Gastrocnemius medialis (tissue), 4 donors: ENCODE results near the gene FRMD5. TPM values are rescaled to one million over a fixed set of nuclear protein-coding genes. Genes with fewer than 3 reads are reported as not detected.

Experiments used
- ATAC-seq, 2 donors: fragments of 150-250 bp; one replicate each; pipeline ENCODE4 v1.9.1; 2016
- DNase-seq, 2 donors: peaks; one replicate each; pipeline ENCODE4 v3.0.0-alpha.2; 2019
- H3K27ac ChIP-seq, 4 donors: fragments of 200-600 bp; sonication (generic); 1 replicate in 1 of 4; 2 replicates in 3 of 4; pipeline ENCODE4 v1.5.1; 2016 to 2018; ENCODE audit warnings: mild to moderate bottlenecking in 2 of 4, moderate library complexity in 1 of 4
- H3K27me3 ChIP-seq, 3 donors: fragments of 200-600 bp; sonication (generic) in 2 of 3; 1 replicate in 1 of 3; 2 replicates in 2 of 3; pipeline versions ENCODE4 v1.5.1 to v1.6.0; 2016 to 2019; ENCODE audit warnings: mild to moderate bottlenecking in 1 of 3, moderate library complexity in 1 of 3
- H3K36me3 ChIP-seq, 2 donors: fragments of 200-600 bp; sonication (generic) in 1 of 2; one replicate each; pipeline ENCODE4 v1.5.1; 2017 to 2018
- H3K4me1 ChIP-seq, 2 donors: fragments of 200-600 bp; sonication (generic) in 1 of 2; one replicate each; pipeline ENCODE4 v1.5.1; 2016 to 2017; ENCODE audit warnings: mild to moderate bottlenecking in 2 of 2
- H3K4me3 ChIP-seq, 4 donors: fragments of 200-600 bp; sonication (generic) in 3 of 4; 1 replicate in 1 of 4; 2 replicates in 3 of 4; pipeline ENCODE4 v1.5.1; 2016 to 2019; ENCODE audit warnings: mild to moderate bottlenecking in 2 of 4
- H3K9me3 ChIP-seq, 3 donors: fragments of 200-600 bp; sonication (generic) in 2 of 3; 1 replicate in 1 of 3; 2 replicates in 2 of 3; pipeline ENCODE4 v1.5.1; 2016 to 2019
- CTCF ChIP-seq, 5 experiments: fragments of 450-650 bp in 3 of 5; fragments of 200-600 bp in 2 of 5; sonication (generic) in 2 of 5; IDR thresholded peaks in 4 of 5; conservative IDR thresholded peaks in 1 of 5; 1 replicate in 4 of 5; 2 replicates in 1 of 5; pipeline ENCODE4 v1.5.1; 2016 to 2019; ENCODE audit warnings: antibody characterized with exemption in 5 of 5, mild to moderate bottlenecking in 3 of 5, moderate library complexity in 3 of 5
- POLR2A ChIP-seq, 2 donors: fragments of 450-650 bp; IDR thresholded peaks; one replicate each; pipeline ENCODE4 v1.6.1; 2017; ENCODE audit warnings: antibody characterized with exemption in 2 of 2, mild to moderate bottlenecking in 2 of 2, moderate library complexity in 2 of 2
- in situ Hi-C, 4 donors: fragments of 200-750 bp; cut with MboI; loops; one replicate each; pipeline versions ENCODE4 v1.15.0 to v1.8.0; 2017; ENCODE audit warnings: low sequenced_read_pairs in 4 of 4
- intact Hi-C: fragments of 100-400 bp; cut with DNase I; formaldehyde crosslinking; loops from one replicate; pipeline ENCODE4 v1.15.1; 2023; ENCODE audit warnings: low total_unique reads
- total RNA-seq, 4 donors: library from RNA; depleted of rRNA; stranded (reverse); fragments of >200 nt; gene quantifications; one replicate each; pipeline versions ENCODE4 v1.1.0 to v1.2.3, GENCODE V29; 2016

Gene FRMD5
- total RNA-seq, 4 donors from 2014 or later, result 0.04 TPM; not detected in 3

GRCh38 chr15:44145495-44145894 is 49.6 kb downstream of the FRMD5 start:
- H3K4me3 ChIP-seq, result no peak overlapping the region
- no peak for ATAC-seq
- H3K36me3 ChIP-seq, result no peaks in the 10 kb centered on the region
- no peak for DNase-seq
- intact Hi-C loops (no loop called here), in situ Hi-C loops (no loop called here)
- H3K27ac ChIP-seq, result no peak overlapping the region
- H3K9me3 ChIP-seq, result no peaks in the 10 kb centered on the region
- H3K4me1 ChIP-seq, result no peaks in the 10 kb centered on the region
- TF ChIP-seq POLR2A (IDR thresholded peaks at IDR 0.05) (no peak), CTCF (IDR thresholded peaks at IDR 0.05 in 4 of 5, conservative IDR thresholded peaks at IDR 0.05 in 1 of 5) (no peak)
- no peaks in the 10 kb centered on the region for H3K27me3 ChIP-seq

- in situ Hi-C loops, result no loop called here
- no peaks in the 10 kb centered on the region for H3K36me3 ChIP-seq
- H3K27ac ChIP-seq, result no peak overlapping the region
- no peaks in the 10 kb centered on the region for H3K4me1 ChIP-seq
- no peak overlapping the region for H3K4me3 ChIP-seq
- no peak for TF ChIP-seq POLR2A (IDR thresholded peaks at IDR 0.05)
- TF ChIP-seq CTCF (IDR thresholded peaks at IDR 0.05 in 4 of 5, conservative IDR thresholded peaks at IDR 0.05 in 1 of 5), result no peak
- H3K9me3 ChIP-seq, result no peaks in the 10 kb centered on the region
- DNase-seq (no peak), ATAC-seq (no peak)
- intact Hi-C loops, result no loop called here
- H3K27me3 ChIP-seq, result no peaks in the 10 kb centered on the region
Measured at GRCh38 chr15:44144992-44145391, 50.1 kb downstream of the FRMD5 start.

DNA sequence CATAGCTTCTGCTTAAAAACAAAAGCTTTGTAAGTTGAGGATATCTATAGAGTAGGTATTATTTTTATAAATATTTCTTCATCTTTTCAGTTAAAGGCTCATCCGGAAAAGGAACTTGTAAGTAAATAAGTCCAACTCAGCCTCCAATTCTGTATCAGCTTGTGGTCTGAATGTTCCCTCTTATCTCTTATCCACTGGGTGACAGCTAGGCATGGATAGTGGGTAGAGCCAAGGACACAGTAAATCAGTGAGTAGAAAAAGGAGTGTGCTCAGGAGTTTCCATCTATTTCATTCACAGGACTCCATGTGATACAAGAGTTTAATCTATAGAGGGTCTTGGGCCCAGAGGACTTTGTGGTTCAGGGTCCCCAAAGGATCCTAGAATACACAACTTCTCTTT is 50.9 kb downstream of the FRMD5 start:
- H3K27ac ChIP-seq, result no peak overlapping the region
- H3K27me3 ChIP-seq, result no peaks in the 10 kb centered on the region
- TF ChIP-seq POLR2A (IDR thresholded peaks at IDR 0.05) (no peak), CTCF (IDR thresholded peaks at IDR 0.05 in 4 of 5, conservative IDR thresholded peaks at IDR 0.05 in 1 of 5) (no peak)
- intact Hi-C loops (no loop called here), in situ Hi-C loops (no loop called here)
- no peaks in the 10 kb centered on the region for H3K4me1 ChIP-seq
- no peak for DNase-seq
- no peaks in the 10 kb centered on the region for H3K9me3 ChIP-seq
- ATAC-seq, result no peak
- H3K36me3 ChIP-seq, result no peaks in the 10 kb centered on the region
- H3K4me3 ChIP-seq, result no peak overlapping the region

GRCh38 chr15:44137750-44138149 is 57.3 kb downstream of the FRMD5 start:
- Histone ChIP-seq H3K36me3 (no peaks in the 10 kb centered on the region), H3K27ac (no peak overlapping the region), H3K9me3 (no peaks in the 10 kb centered on the region), H3K4me3 (no peak overlapping the region), H3K27me3 (no peaks in the 10 kb centered on the region), H3K4me1 (no peaks in the 10 kb centered on the region)
- intact Hi-C loops, result loop anchor here (10.0 kb wide), 1 partner anchor 63 kb away; no protein-coding TSS in a partner anchor
- DNase-seq (no peak), ATAC-seq (no peak)
- TF ChIP-seq POLR2A (IDR thresholded peaks at IDR 0.05) (no peak), CTCF (IDR thresholded peaks at IDR 0.05 in 4 of 5, conservative IDR thresholded peaks at IDR 0.05 in 1 of 5) (no peak)
- in situ Hi-C loops, result no loop called here

- no peaks in the 10 kb centered on the region for H3K9me3 ChIP-seq
- in situ Hi-C loops, result no loop called here
- H3K27me3 ChIP-seq, result no peaks in the 10 kb centered on the region
- intact Hi-C loops, result loop anchor here (10.0 kb wide), 1 partner anchor 62 kb away; no protein-coding TSS in a partner anchor
- no peak for ATAC-seq
- H3K4me1 ChIP-seq, result no peaks in the 10 kb centered on the region
- no peak for DNase-seq
- H3K27ac ChIP-seq, result no peak overlapping the region
- no peaks in the 10 kb centered on the region for H3K36me3 ChIP-seq
- no peak overlapping the region for H3K4me3 ChIP-seq
- TF ChIP-seq CTCF (IDR thresholded peaks at IDR 0.05 in 4 of 5, conservative IDR thresholded peaks at IDR 0.05 in 1 of 5), result no peak
- no peak for TF ChIP-seq POLR2A (IDR thresholded peaks at IDR 0.05)
Measured at GRCh38 chr15:44136991-44137477, 58.0 kb downstream of the FRMD5 start.
